HG03520 (cell line): ENCODE measurements around the gene SUPT6H.

Experiments
- ATAC-seq: cut with Tn5 transposase; IDR thresholded peaks from one replicate; pipeline ENCODE4 v1.9.1; 2021; ENCODE audit warnings: mild to moderate bottlenecking, moderate library complexity; ENCODE audit not compliant: unreplicated experiment

SUPT6H gene

GRCh38 chr17:28700278-28700677 lies 38.3 kb downstream of the SUPT6H start:
- ATAC-seq, result no peak

GRCh38 chr17:28700830-28701492 lies 39.0 kb downstream of the SUPT6H start:
- no peak for ATAC-seq

- no peak for ATAC-seq
Observed at GRCh38 chr17:28702026-28702751, 40.2 kb downstream of the SUPT6H start.

- ATAC-seq, result no peak
Observed at GRCh38 chr17:28702752-28703150, 40.7 kb downstream of the SUPT6H start.

- ATAC-seq, result no peak
Observed at GRCh38 chr17:28703552-28704218, 41.7 kb downstream of the SUPT6H start.

- ATAC-seq, result no peak
Observed at GRCh38 chr17:28704219-28704858, 42.3 kb downstream of the SUPT6H start.

GRCh38 chr17:28705074-28705659 lies 43.2 kb downstream of the SUPT6H start:
- no peak for ATAC-seq

GRCh38 chr17:28705728-28706334 lies 43.8 kb downstream of the SUPT6H start:
- ATAC-seq, result no peak

- no peak for ATAC-seq
Observed at GRCh38 chr17:28706471-28707338, 44.7 kb downstream of the SUPT6H start.

GRCh38 chr17:28707339-28707720 lies 45.3 kb downstream of the SUPT6H start:
- no peak for ATAC-seq

GRCh38 chr17:28710861-28711722 lies 49.1 kb downstream of the SUPT6H start:
- no peak for ATAC-seq

- no peak for ATAC-seq
Observed at GRCh38 chr17:28711723-28712031, 49.7 kb downstream of the SUPT6H start, which contains the start of gene PROCA1. PROCA1 (minus strand) TSS chr17:28711888; CDS start chr17:28711660, 228 bp downstream.

- no peak for ATAC-seq
Observed at GRCh38 chr17:28712032-28712704, 50.2 kb downstream of the SUPT6H start.

- ATAC-seq, result no peak
Observed at GRCh38 chr17:28712705-28713415, 50.9 kb downstream of the SUPT6H start.

- ATAC-seq, result no peak
Observed at GRCh38 chr17:28714281-28714680, 52.3 kb downstream of the SUPT6H start.

GRCh38 chr17:28715217-28715616 lies 53.2 kb downstream of the SUPT6H start:
- ATAC-seq, result no peak

GRCh38 chr17:28716740-28717577 lies 55.0 kb downstream of the SUPT6H start:
- no peak for ATAC-seq
